Heart right ventricle (tissue), 16 donors: ENCODE data around the gene ORAI2. TPM values are rescaled to one million over a fixed set of nuclear protein-coding genes. Genes with fewer than 3 reads are reported as not detected.
"Not testable (repeated sequence)": the region's sequence is repeated elsewhere in the genome, so short reads cannot be mapped to it uniquely, and the experiment has no call there.

Experiments
- ATAC-seq, 8 donors: fragments of 200-7000 bp; cut with Tn5 transposase; one replicate each; pipeline ENCODE4 v1.9.1; 2020; ENCODE audit warnings: mild to moderate bottlenecking in 8 of 8, moderate library complexity in 8 of 8, moderate number of reproducible peaks in 1 of 8
- DNase-seq, 2 donors: peaks; one replicate each; pipeline ENCODE4 v3.0.0-alpha.2; 2020
- H3K27ac ChIP-seq, 10 donors: fragments of 200-600 bp; sonication (generic) in 2 of 10; one replicate each; pipeline versions ENCODE4 v1.5.0 to v1.8.0; 2020 to 2022; ENCODE audit warnings: mild to moderate bottlenecking in 3 of 10
- H3K27me3 ChIP-seq, 7 donors: fragments of 200-600 bp; one replicate each; pipeline ENCODE4 v1.8.0; 2021 to 2022; ENCODE audit warnings: mild to moderate bottlenecking in 2 of 7
- H3K36me3 ChIP-seq, 9 donors: fragments of 200-600 bp; sonication (generic) in 1 of 9; one replicate each; pipeline versions ENCODE4 v1.5.0 to v1.8.0; 2020 to 2022; ENCODE audit warnings: mild to moderate bottlenecking in 2 of 9
- H3K4me1 ChIP-seq, 9 donors: fragments of 200-600 bp; sonication (generic) in 1 of 9; one replicate each; pipeline versions ENCODE4 v1.5.0 to v1.8.0; 2020 to 2022; ENCODE audit warnings: mild to moderate bottlenecking in 4 of 9
- H3K4me3 ChIP-seq, 10 donors: fragments of 200-600 bp; sonication (generic) in 2 of 10; one replicate each; pipeline versions ENCODE4 v1.5.0 to v1.8.0; 2020 to 2022; ENCODE audit warnings: mild to moderate bottlenecking in 7 of 10, moderate library complexity in 2 of 10
- H3K9me3 ChIP-seq, 11 donors: fragments of 200-600 bp in 10 of 11; sonication (generic) in 2 of 11; one replicate each; pipeline versions ENCODE4 v1.5.0 to v1.8.0; 2013 to 2022; ENCODE audit warnings: mild to moderate bottlenecking in 2 of 11, control low read depth in 1 of 11, moderate library complexity in 1 of 11
- CTCF ChIP-seq, 9 donors: fragments of 200-600 bp; sonication (generic) in 2 of 9; IDR thresholded peaks; one replicate each; pipeline versions ENCODE4 v1.5.0 to v1.8.0; 2021 to 2022; ENCODE audit warnings: antibody characterized with exemption in 9 of 9, mild to moderate bottlenecking in 5 of 9, moderate library complexity in 1 of 9
- WGBS, 2 donors: extraction: QIAGEN DNeasy Blood & Tissue Kit; methylation state at CpG; one replicate each; pipeline ENCODE4 v1.1.7; 2013; ENCODE audit warnings: inconsistent platforms in 1 of 2; 5-methylcytosine and 5-hydroxymethylcytosine counted together
- intact Hi-C, 10 donors: fragments of 100-400 bp; cut with DNase I; formaldehyde crosslinking; loops; one replicate each; pipeline versions ENCODE4 v1.11.1 to v1.14.2; 2022
- polyA plus RNA-seq, 2 donors: library from polyadenylated mRNA; stranded (reverse); fragments of 200-250 nt; gene quantifications; one replicate each; pipeline ENCODE4 v1.2.3, GENCODE V29; 2013
- total RNA-seq, 10 donors: library from RNA; stranded (reverse); fragmentation: NEBNext Ultra II Directional in 3 of 10; extraction: Animal tissue kit (Norgen Biotek cat#: 25700) in 3 of 10; gene quantifications; one replicate each; pipeline versions ENCODE4 v1.2.1 to v1.2.4, GENCODE V29; 2021 to 2023
- donor health status: Arrhythmogenic right ventricular cardiomyopathy.
- donor health status: ischemic (EF 13 %, LVEDD 7.1; RV severe dilation, severe dysfunction).
- donor health status: healthy with polysubstance abuse.
- donor health status: DM: no; HTN: yes; CAD: no.
- donor health status: DM: no; HTN: no; CAD: no.
- donor health status: ischemic (EF 25% LVEDD 6.9; RV normal size, moderate dysfunction).
- donor health status: ischemic (EF 25% LVEDD 5.7; RV mildly dilated, moderate dysfunction).
- donor health status: healthy.
- donor health status: DM: yes; HTN: yes; CAD: no.
- donor health status: Ischemic cardiomyopathy.
- donor health status: ischemic (EF 35%, LVEDD 5.7; RV mildly dilated, moderate dysfunction).
- donor health status: nonischemic (EF 11% LVEDD 7.7; RV severe dilation, severe dysfunction).
- donor health status: DM: yes; HTN: yes; CAD: no.
- donor health status: PGD.
- donor health status: ischemic (EF 29% LVEDD 5.4; RV normal size, mild dysfunction).
- donor health status: nonischemic (EF 23%, LVEDD 6.1; RV moderate dilation, normal function).

ORAI2 gene
- total and polyA plus RNA-seq, 12 donors = 1.7 to 11.6 (median 3.7) TPM

- H3K36me3 ChIP-seq, H3K27ac ChIP-seq, H3K4me3 ChIP-seq, intact Hi-C loops, H3K4me1 ChIP-seq, H3K27me3 ChIP-seq, H3K9me3 ChIP-seq: not testable (repeated sequence)
- 4 to 5% methylated on average over 6 to 8 of the region's 11 CpGs for WGBS, 2 donors
- ATAC-seq = peak in 2 of 8 donors; percentile 28 to 63
- TF ChIP-seq CTCF (IDR thresholded peaks at IDR 0.05) = peak in 6 of 9 donors; percentile 10 to 57 (median 46)
- DNase-seq = peak; percentile 19 to 23
Observed at GRCh38 chr7:102479982-102480637, 46.7 kb downstream of the ORAI2 start.

- H3K36me3 ChIP-seq, H3K27me3 ChIP-seq, H3K4me3 ChIP-seq, ATAC-seq, H3K27ac ChIP-seq, H3K4me1 ChIP-seq, H3K9me3 ChIP-seq, intact Hi-C loops, DNase-seq: not testable (repeated sequence)
- no CpG with 5 or more reads among the region's 10 CpGs for WGBS, 2 donors
Observed at GRCh38 chr7:102481962-102482361, 48.6 kb downstream of the ORAI2 start.

GRCh38 chr7:102484317-102484716 lies 50.9 kb downstream of the ORAI2 start:
- H3K27ac ChIP-seq, H3K4me1 ChIP-seq, H3K27me3 ChIP-seq, intact Hi-C loops, H3K4me3 ChIP-seq, H3K9me3 ChIP-seq, ATAC-seq, H3K36me3 ChIP-seq, DNase-seq: not testable (repeated sequence)
- no CpG with 5 or more reads among the region's 5 CpGs for WGBS, 2 donors

GRCh38 chr7:102490529-102491075 lies 57.2 kb downstream of the ORAI2 start:
- DNase-seq (peak; percentile 5 to 39), ATAC-seq (peak in 7 of 8 donors; percentile 7 to 65 (median 33))
- intact Hi-C loops, H3K4me3 ChIP-seq, H3K4me1 ChIP-seq, H3K36me3 ChIP-seq, H3K27me3 ChIP-seq, H3K27ac ChIP-seq, H3K9me3 ChIP-seq: not testable (repeated sequence)
- WGBS, 2 donors = 81 to 95% methylated on average over 2 to 3 of the region's 12 CpGs

GRCh38 chr7:102493220-102493935 lies 60.0 kb downstream of the ORAI2 start:
- ATAC-seq = peak; percentile 65 to 81 (median 76)
- H3K27me3 ChIP-seq, H3K27ac ChIP-seq, intact Hi-C loops, H3K4me3 ChIP-seq, H3K4me1 ChIP-seq, DNase-seq, H3K9me3 ChIP-seq, H3K36me3 ChIP-seq: not testable (repeated sequence)
- WGBS, 2 donors = no CpG with 5 or more reads among the region's 33 CpGs

GRCh38 chr7:102494026-102494425 lies 60.7 kb downstream of the ORAI2 start:
- H3K27me3 ChIP-seq, intact Hi-C loops, H3K9me3 ChIP-seq, H3K4me1 ChIP-seq, H3K36me3 ChIP-seq: not testable (repeated sequence)
- DNase-seq (peak in 1 of 2 donors; percentile 3), ATAC-seq (peak in 2 of 8 donors; percentile 2 to 7)
- 43 to 61% methylated on average over 4 to 7 of the region's 15 CpGs for WGBS, 2 donors
- Histone ChIP-seq H3K4me3 (peak overlapping the region in 1 of 10 donors; percentile 36), H3K27ac (peak overlapping the region in 1 of 10 donors; percentile 49)

GRCh38 chr7:102494473-102495149 lies 61.2 kb downstream of the ORAI2 start:
- H3K27ac ChIP-seq, H3K27me3 ChIP-seq, H3K9me3 ChIP-seq, H3K36me3 ChIP-seq, H3K4me1 ChIP-seq, DNase-seq, H3K4me3 ChIP-seq, intact Hi-C loops: not testable (repeated sequence)
- ATAC-seq = peak; percentile 28 to 54 (median 42)
- no CpG with 5 or more reads among the region's 67 CpGs for WGBS, 2 donors

GRCh38 chr7:102496861-102497260 lies 63.5 kb downstream of the ORAI2 start:
- H3K36me3 ChIP-seq, intact Hi-C loops, H3K27me3 ChIP-seq, H3K9me3 ChIP-seq, ATAC-seq, H3K27ac ChIP-seq, H3K4me1 ChIP-seq, H3K4me3 ChIP-seq: not testable (repeated sequence)
- 73 to 76% methylated on average over 3 of the region's 10 CpGs for WGBS, 2 donors
- peak in 1 of 2 donors; percentile 2 for DNase-seq

GRCh38 chr7:102497308-102497707 lies 63.9 kb downstream of the ORAI2 start:
- ATAC-seq, H3K36me3 ChIP-seq, H3K9me3 ChIP-seq, H3K4me3 ChIP-seq, H3K27ac ChIP-seq, H3K4me1 ChIP-seq, intact Hi-C loops, H3K27me3 ChIP-seq: not testable (repeated sequence)
- DNase-seq = peak; percentile 3 to 20
- WGBS, 2 donors = 71 to 95% methylated on average over 1 of the region's 5 CpGs

GRCh38 chr7:102498321-102498720 lies 64.9 kb downstream of the ORAI2 start:
- H3K36me3 ChIP-seq, ATAC-seq, DNase-seq, H3K9me3 ChIP-seq, H3K27me3 ChIP-seq, intact Hi-C loops, H3K4me1 ChIP-seq, H3K4me3 ChIP-seq, H3K27ac ChIP-seq: not testable (repeated sequence)
- WGBS, 2 donors = 93 to 95% methylated on average over 11 of the region's 16 CpGs
